CD4-positive, CD25-positive, alpha-beta regulatory T cell (primary cell): ENCODE measurements around the gene TOR1AIP2. TPM values are rescaled to one million over a fixed set of nuclear protein-coding genes. Genes with fewer than 3 reads are reported as not detected.
A peak's percentile ranks its signal among the peaks of the same experiment; 100 is the strongest.

Experiments used
- ATAC-seq, 2 donors: fragments of 150-1000 bp; cut with Tn5 transposase; one replicate each; pipeline ENCODE4 v1.10.0; 2021; ENCODE audit warnings: low read depth in 2 of 2, moderate number of reproducible peaks in 2 of 2, moderate library complexity in 1 of 2
- DNase-seq, 3 donors: peaks; one replicate each; pipeline versions ENCODE4 v3.0.0 to v3.0.0-alpha.2; 2012 to 2022; ENCODE audit warnings: mixed read lengths in 1 of 3
- H3K27ac ChIP-seq: one replicate; pipeline ENCODE4 v1.7.0; 2013; ENCODE audit warnings: mild to moderate bottlenecking, low read length; ENCODE audit not compliant: insufficient read depth, poor library complexity, severe bottlenecking
- H3K27me3 ChIP-seq: one replicate; pipeline ENCODE4 v1.7.0; 2013; ENCODE audit warnings: low read length; ENCODE audit not compliant: control insufficient read depth, insufficient read depth
- H3K36me3 ChIP-seq: one replicate; pipeline ENCODE4 v1.7.0; 2013; ENCODE audit warnings: mild to moderate bottlenecking, low read length, moderate library complexity; ENCODE audit not compliant: control insufficient read depth, insufficient read depth
- H3K4me1 ChIP-seq: 2 replicates; pipeline ENCODE4 v1.7.0; 2013; ENCODE audit warnings: mild to moderate bottlenecking, low read length; ENCODE audit not compliant: insufficient read depth, control insufficient read depth, poor library complexity, severe bottlenecking
- H3K4me3 ChIP-seq: one replicate; pipeline ENCODE4 v1.7.0; 2013; ENCODE audit warnings: low read depth, mild to moderate bottlenecking, low read length, moderate library complexity
- H3K9me3 ChIP-seq, 2 experiments: 1 replicate in 1 of 2; 2 replicates in 1 of 2; pipeline ENCODE4 v1.7.0; 2013; ENCODE audit warnings: low read length in 2 of 2, mild to moderate bottlenecking in 1 of 2, moderate library complexity in 1 of 2; ENCODE audit not compliant: control insufficient read depth in 2 of 2
- H3K27ac Mint-ChIP-seq, 3 donors: one replicate each; pipeline ENCODE4 v1.8.0; 2020 to 2022; ENCODE audit warnings: mild to moderate bottlenecking in 3 of 3, mixed read lengths in 3 of 3, moderate library complexity in 2 of 3
- H3K27me3 Mint-ChIP-seq: one replicate; pipeline ENCODE4 v1.8.0; 2022; ENCODE audit warnings: mild to moderate bottlenecking, mixed read lengths
- H3K36me3 Mint-ChIP-seq: one replicate; pipeline ENCODE4 v1.8.0; 2020; ENCODE audit warnings: mixed read lengths
- H3K4me1 Mint-ChIP-seq, 4 donors: one replicate each; pipeline ENCODE4 v1.8.0; 2020 to 2022; ENCODE audit warnings: mixed read lengths in 4 of 4, mild to moderate bottlenecking in 1 of 4
- H3K4me3 Mint-ChIP-seq, 4 donors: one replicate each; pipeline ENCODE4 v1.8.0; 2020 to 2022; ENCODE audit warnings: mild to moderate bottlenecking in 4 of 4, mixed read lengths in 4 of 4, moderate library complexity in 3 of 4
- H3K9me3 Mint-ChIP-seq, 7 donors: one replicate each; pipeline ENCODE4 v1.8.0; 2020 to 2022; ENCODE audit warnings: mixed read lengths in 7 of 7, mild to moderate bottlenecking in 3 of 7, moderate library complexity in 2 of 7
- polyA plus RNA-seq, 4 donors: library from polyadenylated mRNA; unstranded; fragments of 300-500 nt; fragmentation: Illumina TruSeq; gene quantifications; one replicate each; pipeline ENCODE4 v1.2.3, GENCODE V29; 2021
- total RNA-seq: library from RNA; stranded (reverse); gene quantifications from one replicate; pipeline ENCODE4 v1.2.3, GENCODE V29; 2022

The TOR1AIP2 gene
- total and polyA plus RNA-seq, 5 donors from 2014 or later, result 8.1 to 81.0 (median 13.6) TPM

GRCh38 chr1:179816196-179816960, 61.2 kb downstream of the TOR1AIP2 start:
- H3K36me3 ChIP-seq, result no peaks in the 10 kb centered on the region
- Mint-ChIP-seq H3K27ac (peak overlapping the region in 1 of 3 donors; percentile 51), H3K27me3 (peaks cover 9% of the 10 kb centered on the region), H3K36me3 (no peaks in the 10 kb centered on the region), H3K9me3 (no peaks in the 10 kb centered on the region), H3K4me1 (peaks cover 0 to 22% (median 7%) of the 10 kb centered on the region in 4 donors), H3K4me3 (peak overlapping the region; percentile 11 to 95 (median 88))
- no peaks in the 10 kb centered on the region for H3K9me3 ChIP-seq
- peaks cover 17% of the 10 kb centered on the region for H3K4me1 ChIP-seq
- no peak for DNase-seq
- no peak overlapping the region for H3K27ac ChIP-seq
- no peaks in the 10 kb centered on the region for H3K27me3 ChIP-seq
- no peak overlapping the region for H3K4me3 ChIP-seq
- ATAC-seq, result no peak

- no peak for ATAC-seq
- no peak for DNase-seq
- H3K36me3 Mint-ChIP-seq, result no peaks in the 10 kb centered on the region
- Histone ChIP-seq H3K4me3 (peak overlapping the region; percentile 73), H3K4me1 (peaks cover 17% of the 10 kb centered on the region), H3K9me3 (no peaks in the 10 kb centered on the region), H3K27ac (no peak overlapping the region), H3K36me3 (no peaks in the 10 kb centered on the region), H3K27me3 (no peaks in the 10 kb centered on the region)
- H3K27ac Mint-ChIP-seq, result peak overlapping the region in 2 of 3 donors; percentile 87 to 95
- H3K9me3 Mint-ChIP-seq, result no peaks in the 10 kb centered on the region
- peak overlapping the region; percentile 87 to 97 (median 92) for H3K4me3 Mint-ChIP-seq
- peaks cover 0 to 22% (median 7%) of the 10 kb centered on the region in 4 donors for H3K4me1 Mint-ChIP-seq
- peaks cover 9% of the 10 kb centered on the region for H3K27me3 Mint-ChIP-seq
Observed at GRCh38 chr1:179815641-179816040, 62.0 kb downstream of the TOR1AIP2 start.

DNA sequence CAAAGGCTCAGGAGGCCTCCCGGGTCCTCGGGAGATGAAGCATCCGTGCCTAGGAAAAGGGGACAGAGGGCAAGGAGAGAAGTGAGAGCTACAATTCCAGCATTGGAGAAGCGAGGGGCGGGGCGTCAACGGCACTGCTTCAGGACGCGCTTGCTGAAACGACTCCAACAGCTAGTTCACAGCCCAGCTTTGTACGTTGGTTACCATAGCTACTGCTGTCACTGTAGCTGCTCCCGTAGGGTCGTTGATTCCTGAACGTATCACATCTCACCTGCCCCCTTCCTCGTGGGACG, 63.1 kb downstream of the TOR1AIP2 start:
- Mint-ChIP-seq H3K4me3 (peak overlapping the region; percentile 87 to 97 (median 92)), H3K27ac (peak overlapping the region in 2 of 3 donors; percentile 87 to 95), H3K27me3 (peaks cover 16% of the 10 kb centered on the region), H3K9me3 (no peaks in the 10 kb centered on the region), H3K36me3 (no peaks in the 10 kb centered on the region), H3K4me1 (peaks cover 0 to 26% (median 12%) of the 10 kb centered on the region in 4 donors)
- H3K4me3 ChIP-seq, result peak overlapping the region; percentile 73
- no peaks in the 10 kb centered on the region for H3K36me3 ChIP-seq
- DNase-seq (no peak), ATAC-seq (peak; percentile 34 to 36)
- no peaks in the 10 kb centered on the region for H3K27me3 ChIP-seq
- no peaks in the 10 kb centered on the region for H3K9me3 ChIP-seq
- no peak overlapping the region for H3K27ac ChIP-seq
- H3K4me1 ChIP-seq, result peaks cover 17% of the 10 kb centered on the region

DNA sequence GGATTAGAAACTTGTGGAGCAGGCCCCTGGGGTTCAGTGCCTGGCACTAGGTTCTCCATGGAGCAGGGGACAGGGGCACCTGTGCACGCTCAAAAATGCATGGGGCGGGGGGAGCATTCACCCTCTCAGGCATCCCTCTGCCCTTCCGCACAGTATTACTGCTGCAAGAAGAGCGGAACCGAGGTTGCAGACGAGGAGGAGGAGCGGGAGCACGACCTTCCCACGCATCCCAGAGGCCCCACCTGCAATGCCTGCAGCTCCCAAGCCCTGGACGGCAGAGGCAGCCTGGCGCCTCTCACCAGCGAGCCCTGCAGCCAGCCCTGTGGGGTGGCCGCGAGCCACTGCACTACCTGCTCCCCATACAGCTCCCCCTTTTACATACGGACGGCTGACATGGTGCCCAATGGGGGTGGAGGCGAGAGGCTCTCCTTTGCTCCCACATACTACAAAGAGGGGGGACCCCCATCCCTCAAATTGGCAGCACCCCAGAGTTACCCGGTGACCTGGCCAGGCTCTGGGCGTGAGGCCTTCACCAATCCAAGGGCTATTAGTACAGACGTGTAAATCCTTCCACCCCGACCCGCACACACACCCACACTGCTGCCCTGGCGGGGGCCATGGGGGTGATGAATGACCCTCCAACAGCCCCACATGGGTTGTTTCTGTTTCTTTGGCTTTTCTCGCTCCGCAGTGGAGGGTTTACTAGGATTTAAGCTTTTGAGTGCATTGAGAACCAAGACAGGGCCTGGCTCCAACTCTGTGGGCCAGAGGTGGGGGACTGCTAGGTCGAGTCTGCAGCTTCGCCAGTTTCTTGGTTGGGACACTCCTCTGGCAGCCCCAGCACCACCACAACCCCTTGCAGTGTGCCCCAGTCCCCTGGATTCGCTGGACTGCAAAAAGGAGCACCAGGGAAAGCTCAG, 63.7 kb downstream of the TOR1AIP2 start:
- Histone ChIP-seq H3K27ac (no peak overlapping the region), H3K27me3 (no peaks in the 10 kb centered on the region), H3K9me3 (no peaks in the 10 kb centered on the region), H3K36me3 (no peaks in the 10 kb centered on the region), H3K4me1 (peaks cover 17% of the 10 kb centered on the region), H3K4me3 (no peak overlapping the region)
- Mint-ChIP-seq H3K36me3 (no peaks in the 10 kb centered on the region), H3K4me3 (peak overlapping the region in 3 of 4 donors; percentile 90 to 97 (median 95)), H3K9me3 (no peaks in the 10 kb centered on the region), H3K4me1 (peaks cover 0 to 26% (median 12%) of the 10 kb centered on the region in 4 donors), H3K27ac (peak overlapping the region in 2 of 3 donors; percentile 38 to 87), H3K27me3 (peaks cover 15% of the 10 kb centered on the region)
- DNase-seq (no peak), ATAC-seq (no peak)

DNA sequence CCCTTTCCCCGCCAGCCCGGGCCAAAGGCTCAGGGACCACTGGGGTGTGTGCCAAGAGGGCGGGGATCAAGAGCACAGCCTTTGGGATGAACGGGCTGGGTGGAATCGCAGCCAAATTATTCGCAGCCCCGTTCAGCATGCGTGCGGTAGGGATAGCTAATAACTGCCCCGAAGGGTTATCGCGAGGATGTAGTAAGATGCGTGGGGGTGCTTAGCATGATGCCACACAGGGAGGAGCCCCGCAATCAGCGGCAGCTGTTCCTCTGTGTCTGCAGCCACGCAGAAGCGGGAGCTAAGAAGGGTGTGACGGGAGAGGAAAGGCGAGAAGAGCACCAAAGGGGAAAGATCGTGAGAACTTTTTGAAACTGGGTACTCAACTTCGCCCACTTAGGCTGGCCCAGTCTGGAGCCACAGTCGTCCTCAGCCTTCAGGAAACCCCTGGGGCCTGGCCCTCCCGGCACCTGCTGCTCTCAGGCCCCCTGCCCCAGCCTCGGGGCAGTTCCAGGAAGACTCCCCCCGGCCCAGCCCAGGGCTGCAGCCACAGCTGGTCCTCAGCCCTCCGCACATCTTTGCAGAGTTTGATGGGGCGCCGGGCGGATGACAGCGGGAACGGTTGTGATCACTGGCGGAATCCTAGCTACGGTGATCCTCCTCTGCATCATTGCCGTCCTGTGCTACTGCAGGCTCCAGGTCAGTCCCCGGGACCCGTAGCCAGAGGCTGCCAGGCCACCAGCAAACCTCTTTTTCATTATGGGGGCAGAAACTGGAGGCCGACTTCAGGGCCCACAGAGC, 64.9 kb downstream of the TOR1AIP2 start:
- Histone ChIP-seq H3K36me3 (no peaks in the 10 kb centered on the region), H3K9me3 (no peaks in the 10 kb centered on the region), H3K27me3 (no peaks in the 10 kb centered on the region), H3K4me3 (no peak overlapping the region), H3K27ac (no peak overlapping the region), H3K4me1 (peaks cover 17% of the 10 kb centered on the region)
- H3K9me3 Mint-ChIP-seq, result no peaks in the 10 kb centered on the region
- H3K36me3 Mint-ChIP-seq, result no peaks in the 10 kb centered on the region
- peaks cover 11% of the 10 kb centered on the region for H3K27me3 Mint-ChIP-seq
- no peak for ATAC-seq
- H3K27ac Mint-ChIP-seq, result no peak overlapping the region
- no peak for DNase-seq
- peak overlapping the region in 1 of 4 donors; percentile 15 for H3K4me3 Mint-ChIP-seq
- peaks cover 0 to 26% (median 12%) of the 10 kb centered on the region in 4 donors for H3K4me1 Mint-ChIP-seq

GRCh38 chr1:179810367-179810715, 67.3 kb downstream of the TOR1AIP2 start:
- Mint-ChIP-seq H3K36me3 (no peaks in the 10 kb centered on the region), H3K27ac (no peak overlapping the region), H3K4me1 (peaks cover 0 to 20% (median 11%) of the 10 kb centered on the region in 4 donors), H3K4me3 (no peak overlapping the region), H3K9me3 (no peaks in the 10 kb centered on the region), H3K27me3 (peaks cover 12% of the 10 kb centered on the region)
- Histone ChIP-seq H3K27ac (no peak overlapping the region), H3K9me3 (no peaks in the 10 kb centered on the region), H3K4me3 (no peak overlapping the region), H3K27me3 (no peaks in the 10 kb centered on the region), H3K36me3 (no peaks in the 10 kb centered on the region), H3K4me1 (peaks cover 14% of the 10 kb centered on the region)
- ATAC-seq (no peak), DNase-seq (no peak)
